ENCODE measurements around the gene SPOCD1.
A peak's percentile ranks its signal among the peaks of the same experiment; 100 is the strongest.
"Not testable (repeated sequence)": the region's sequence is repeated elsewhere in the genome, so short reads cannot be mapped to it uniquely, and the experiment has no call there.

Gene SPOCD1

GRCh38 chr1:31828926-31829690 is 13.3 kb upstream of the SPOCD1 start:
- no peak for DNase-seq

- DNase-seq, result no peak
These were observed 12.5 kb upstream of the SPOCD1 start for GRCh38 chr1:31828341-31828740.

GRCh38 chr1:31823780-31824179 is 8.0 kb upstream of the SPOCD1 start:
- no peak for DNase-seq

GRCh38 chr1:31822766-31823165 is 6.9 kb upstream of the SPOCD1 start:
- no peak for DNase-seq

GRCh38 chr1:31820196-31820595 is 4.4 kb upstream of the SPOCD1 start:
- not testable (repeated sequence) for DNase-seq

- no peak for DNase-seq
These were observed 2.4 kb upstream of the SPOCD1 start for GRCh38 chr1:31818206-31818605.

- not testable (repeated sequence) for DNase-seq
These were observed 1.1 kb upstream of the SPOCD1 start for GRCh38 chr1:31816947-31817346.

GRCh38 chr1:31816501-31816900 is 679 bp upstream of the SPOCD1 start:
- not testable (repeated sequence) for DNase-seq

GRCh38 chr1:31815307-31815645 is 546 bp downstream of the SPOCD1 start:
- no peak for DNase-seq

- DNase-seq, result no peak
These were observed 1.1 kb downstream of the SPOCD1 start for GRCh38 chr1:31814631-31815306.

GRCh38 chr1:31814041-31814511 is 1.7 kb downstream of the SPOCD1 start:
- no peak for DNase-seq

- DNase-seq, result no peak
These were observed 3.5 kb downstream of the SPOCD1 start for GRCh38 chr1:31812158-31812829.

- DNase-seq, result peak; percentile 90
These were observed 4.2 kb downstream of the SPOCD1 start for GRCh38 chr1:31811605-31812004.

GRCh38 chr1:31809698-31810097 is 6.1 kb downstream of the SPOCD1 start:
- no peak for DNase-seq

- DNase-seq, result no peak
These were observed 8.4 kb downstream of the SPOCD1 start for GRCh38 chr1:31807273-31808048.

- no peak for DNase-seq
These were observed 10.5 kb downstream of the SPOCD1 start for GRCh38 chr1:31805318-31805717.

GRCh38 chr1:31804098-31804497 is 11.7 kb downstream of the SPOCD1 start:
- no peak for DNase-seq

GRCh38 chr1:31803610-31804009 is 12.2 kb downstream of the SPOCD1 start:
- no peak for DNase-seq

- no peak for DNase-seq
These were observed 13.4 kb downstream of the SPOCD1 start for GRCh38 chr1:31802190-31803150.

- no peak for DNase-seq
These were observed 14.4 kb downstream of the SPOCD1 start for GRCh38 chr1:31801458-31801857.

GRCh38 chr1:31800674-31800967 is 15.2 kb downstream of the SPOCD1 start:
- no peak for DNase-seq

All from retina (tissue), 1 donor.